Lower leg skin (tissue), 4 donors: ENCODE results near the gene WBP1. TPM values are rescaled to one million over a fixed set of nuclear protein-coding genes. Genes with fewer than 3 reads are reported as not detected.

Experiments used
- DNase-seq, 2 donors: peaks; one replicate each; pipeline ENCODE4 v3.0.0-alpha.2; 2019; ENCODE audit warnings: low spot score in 2 of 2
- H3K4me3 ChIP-seq: fragments of 200-600 bp; sonication (generic); 2 replicates; pipeline ENCODE4 v1.5.1; 2017; ENCODE audit warnings: mild to moderate bottlenecking, low read depth; ENCODE audit not compliant: poor library complexity, severe bottlenecking
- POLR2A ChIP-seq, 2 donors: fragments of 450-650 bp; IDR thresholded peaks; one replicate each; pipeline ENCODE4 v1.6.1; 2016 to 2017; ENCODE audit warnings: antibody characterized with exemption in 2 of 2, mild to moderate bottlenecking in 1 of 2, moderate library complexity in 1 of 2
- WGBS, 2 donors: methylation state at CpG; one replicate each; pipeline ENCODE4 v1.1.5; 2018; 5-methylcytosine and 5-hydroxymethylcytosine counted together
- intact Hi-C: fragments of 100-400 bp; cut with DNase I; formaldehyde crosslinking; loops from one replicate; pipeline ENCODE4 v1.15.0; 2023; ENCODE audit warnings: low total_unique reads
- total RNA-seq, 4 donors: library from RNA; depleted of rRNA; stranded (reverse); fragments of >200 nt; gene quantifications; one replicate each; pipeline ENCODE4 v1.1.0, GENCODE V29; 2016
- TF ChIP-seq, protein P1 (sequence below), 3 donors: fragments of 450-650 bp; IDR thresholded peaks; one replicate each; pipeline ENCODE4 v1.5.1; 2016; ENCODE audit warnings: antibody characterized with exemption in 3 of 3, mild to moderate bottlenecking in 3 of 3, moderate library complexity in 2 of 3

WBP1 gene
- total RNA-seq, 4 donors from 2014 or later, result 35.9 to 44.9 (median 38.1) TPM

DNA sequence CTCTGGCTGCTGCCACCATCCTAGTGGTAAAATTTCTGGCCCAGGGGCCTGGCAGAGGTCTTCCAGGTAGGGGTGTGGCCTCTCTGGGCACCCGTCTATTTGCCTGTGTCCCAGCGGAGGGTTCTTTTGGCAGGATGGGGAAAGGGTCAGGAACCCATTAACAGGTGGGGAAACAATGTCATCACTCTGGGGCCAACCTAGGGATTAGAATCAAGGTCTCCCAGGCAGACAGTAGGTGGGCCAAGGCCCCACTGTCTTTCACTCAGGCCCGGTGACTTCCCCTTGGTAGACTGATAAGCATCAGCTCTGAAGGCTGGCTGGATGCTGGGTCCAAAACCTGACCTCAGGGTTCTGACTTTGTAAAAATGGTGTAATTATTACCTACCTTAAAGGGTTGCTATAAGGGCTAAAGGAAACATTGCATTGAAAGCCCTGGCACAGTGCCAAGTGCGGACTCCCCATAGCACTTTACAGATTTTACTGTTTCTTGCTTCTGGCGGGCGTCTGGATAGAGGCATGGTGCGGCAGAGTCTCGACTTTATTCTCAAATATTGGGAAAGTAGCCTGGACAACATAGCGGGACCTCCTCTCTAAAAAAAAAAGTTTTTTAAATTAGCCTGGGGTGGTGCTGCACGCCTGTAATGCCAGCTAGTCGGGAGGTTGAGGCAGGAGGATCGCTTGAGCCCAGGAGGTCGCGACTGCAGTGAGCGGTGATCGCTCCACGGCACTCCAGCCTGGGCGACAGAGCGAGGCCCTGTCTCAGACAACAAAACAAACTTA is 38.9 kb downstream of the WBP1 start:
- intact Hi-C loops, result no loop called here
- no peak overlapping the region for H3K4me3 ChIP-seq
- TF ChIP-seq, protein P1, sequence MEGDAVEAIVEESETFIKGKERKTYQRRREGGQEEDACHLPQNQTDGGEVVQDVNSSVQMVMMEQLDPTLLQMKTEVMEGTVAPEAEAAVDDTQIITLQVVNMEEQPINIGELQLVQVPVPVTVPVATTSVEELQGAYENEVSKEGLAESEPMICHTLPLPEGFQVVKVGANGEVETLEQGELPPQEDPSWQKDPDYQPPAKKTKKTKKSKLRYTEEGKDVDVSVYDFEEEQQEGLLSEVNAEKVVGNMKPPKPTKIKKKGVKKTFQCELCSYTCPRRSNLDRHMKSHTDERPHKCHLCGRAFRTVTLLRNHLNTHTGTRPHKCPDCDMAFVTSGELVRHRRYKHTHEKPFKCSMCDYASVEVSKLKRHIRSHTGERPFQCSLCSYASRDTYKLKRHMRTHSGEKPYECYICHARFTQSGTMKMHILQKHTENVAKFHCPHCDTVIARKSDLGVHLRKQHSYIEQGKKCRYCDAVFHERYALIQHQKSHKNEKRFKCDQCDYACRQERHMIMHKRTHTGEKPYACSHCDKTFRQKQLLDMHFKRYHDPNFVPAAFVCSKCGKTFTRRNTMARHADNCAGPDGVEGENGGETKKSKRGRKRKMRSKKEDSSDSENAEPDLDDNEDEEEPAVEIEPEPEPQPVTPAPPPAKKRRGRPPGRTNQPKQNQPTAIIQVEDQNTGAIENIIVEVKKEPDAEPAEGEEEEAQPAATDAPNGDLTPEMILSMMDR (IDR thresholded peaks at IDR 0.05), result no peak
- TF ChIP-seq POLR2A (IDR thresholded peaks at IDR 0.05), result no peak
- WGBS, 2 donors, result 58 to 61% methylated on average over 19 of the region's 19 CpGs
- DNase-seq, result no peak

GRCh38 chr2:74497777-74498499 is 39.7 kb downstream of the WBP1 start:
- DNase-seq, result no peak
- no peak overlapping the region for H3K4me3 ChIP-seq
- TF ChIP-seq, protein P1 (IDR thresholded peaks at IDR 0.05), result no peak
- no peak for TF ChIP-seq POLR2A (IDR thresholded peaks at IDR 0.05)
- intact Hi-C loops, result no loop called here
- WGBS, 2 donors, result 5 to 6% methylated on average over 28 to 42 of the region's 61 CpGs

DNA sequence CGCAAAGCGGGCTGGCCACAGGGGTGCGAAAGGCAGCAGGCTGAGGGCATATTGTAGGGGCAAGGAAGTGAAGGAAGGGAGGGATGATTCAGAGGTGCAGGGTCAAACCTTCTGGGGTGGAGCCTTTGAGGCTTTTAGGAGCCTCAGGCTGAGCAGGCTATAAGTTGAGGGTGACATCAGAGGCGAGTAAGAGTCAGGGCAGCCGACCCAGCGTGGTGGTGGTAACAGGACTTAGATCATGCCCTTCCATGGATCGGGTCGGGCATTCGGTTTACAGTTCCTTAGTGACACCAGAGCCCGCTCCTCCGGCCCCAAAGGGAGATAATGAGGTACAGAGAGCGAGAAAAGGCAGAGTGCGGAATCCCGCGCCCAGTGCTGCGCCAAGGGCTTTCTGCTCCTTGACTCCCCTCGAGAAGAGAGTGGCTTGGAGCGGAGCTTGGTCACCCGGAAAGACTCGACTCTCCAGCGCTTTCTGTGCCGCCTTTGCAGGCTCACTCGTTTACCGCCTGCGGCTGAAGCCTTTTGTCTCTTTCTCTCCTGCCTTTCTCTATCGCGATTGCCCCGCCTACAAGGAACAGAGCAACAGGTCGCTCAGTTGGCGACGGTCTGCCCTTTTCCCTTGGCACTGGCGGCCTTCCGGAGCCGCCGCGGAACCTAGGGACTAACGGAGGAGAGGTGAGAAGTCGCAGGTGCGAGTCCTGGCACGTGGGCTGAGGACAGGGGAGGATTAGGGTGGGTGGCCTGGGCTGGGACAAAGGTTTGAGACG is 40.4 kb downstream of the WBP1 start:
- no peak for TF ChIP-seq POLR2A (IDR thresholded peaks at IDR 0.05)
- TF ChIP-seq, protein P1 (IDR thresholded peaks at IDR 0.05), result no peak
- no peak overlapping the region for H3K4me3 ChIP-seq
- WGBS, 2 donors, result 1% methylated on average over 41 of the region's 41 CpGs
- intact Hi-C loops, result no loop called here
- DNase-seq, result no peak

DNA sequence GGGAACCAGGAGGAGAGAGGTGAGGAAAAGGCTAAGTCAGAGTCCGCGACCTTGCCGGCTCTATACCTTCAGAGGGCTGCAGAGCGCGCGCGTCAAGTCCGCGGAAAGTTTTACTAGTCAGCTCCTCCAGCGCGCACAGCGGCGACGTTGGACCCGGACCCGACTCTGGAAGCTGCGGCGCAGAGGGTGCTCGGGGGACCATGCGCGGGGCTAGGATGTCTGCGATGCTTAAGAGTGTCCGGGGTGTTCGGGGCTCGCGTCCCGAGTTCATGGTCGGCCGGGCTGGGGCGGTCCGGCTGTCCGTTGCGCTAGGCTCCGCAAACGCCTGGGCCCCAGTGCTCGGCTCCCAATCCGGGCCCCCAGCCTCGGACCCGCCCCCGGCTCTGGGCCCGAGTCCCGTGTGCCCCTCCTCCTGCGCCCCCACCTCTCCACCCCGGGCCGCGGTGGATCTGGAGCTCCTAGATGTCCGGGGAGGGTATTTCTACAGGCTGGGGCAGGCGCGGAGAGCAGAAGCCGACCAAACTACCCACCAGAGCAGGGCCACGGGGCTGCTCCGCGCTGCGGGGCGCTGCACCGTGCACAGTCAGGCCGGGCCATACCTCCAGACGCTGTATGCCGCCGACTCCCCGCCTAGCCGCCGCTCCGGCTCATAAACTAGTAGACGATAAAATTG is 41.2 kb downstream of the WBP1 start, which contains the start of gene LBX2:
Gene LBX2 (minus strand): TSS at position 337 of the 673 bp plus-strand sequence. CDS start 66 bp downstream, at position 271.
- 7 to 12% methylated on average over 52 to 58 of the region's 65 CpGs for WGBS, 2 donors
- TF ChIP-seq, protein P1 (IDR thresholded peaks at IDR 0.05), result no peak
- TF ChIP-seq POLR2A (IDR thresholded peaks at IDR 0.05), result no peak
- no peak within 1 kb of the TSS for H3K4me3 ChIP-seq
- DNase-seq, result no peak
- intact Hi-C loops, result no loop called here

GRCh38 chr2:74499940-74500577 is 41.8 kb downstream of the WBP1 start:
- no peak overlapping the region for H3K4me3 ChIP-seq
- intact Hi-C loops, result no loop called here
- no peak for DNase-seq
- TF ChIP-seq, protein P1 (IDR thresholded peaks at IDR 0.05), result no peak
- no peak for TF ChIP-seq POLR2A (IDR thresholded peaks at IDR 0.05)
- 72 to 76% methylated on average over 15 of the region's 15 CpGs for WGBS, 2 donors
